ENCODE results near the gene NPR1. TPM values are rescaled to one million over a fixed set of nuclear protein-coding genes. Genes with fewer than 3 reads are reported as not detected.

The NPR1 gene
- total and polyA plus RNA-seq, 10 donors, result 0.83 to 5.1 (median 2.7) TPM

DNA sequence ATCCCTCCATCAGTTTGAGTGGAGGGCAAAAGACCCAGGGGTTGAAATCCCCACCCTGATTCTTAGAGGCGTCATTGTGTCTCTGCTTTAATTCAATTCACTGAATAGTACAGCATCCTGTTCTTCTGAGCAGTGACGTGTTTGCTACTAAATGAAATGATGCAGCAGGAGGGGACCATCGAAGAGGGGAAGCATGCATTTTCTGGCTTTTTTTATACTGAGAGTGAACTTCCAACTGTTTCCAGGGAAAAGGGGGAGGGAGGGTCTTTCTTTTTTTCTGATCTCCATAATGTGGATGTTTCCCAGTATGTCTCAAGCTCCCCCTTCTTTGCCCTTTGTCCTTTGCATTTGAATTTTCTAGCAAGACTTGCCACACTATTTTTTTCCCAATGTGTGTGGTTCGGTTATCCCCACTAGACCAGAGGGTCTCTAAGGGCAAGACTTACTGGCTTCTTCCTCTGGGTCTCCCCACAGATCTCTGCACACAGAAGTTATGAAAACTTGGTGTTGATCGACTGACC lies 52.0 kb downstream of the NPR1 start:
- Histone ChIP-seq H3K4me3 (no peak overlapping the region), H3K27ac (peak overlapping the region in 6 of 8 donors; percentile 38 to 97 (median 42)), H3K36me3 (peaks cover 0 to 10% (median 0%) of the 10 kb centered on the region in 6 donors), H3K9me3 (no peaks in the 10 kb centered on the region), H3K27me3 (replicated peaks in 1 of 7) (no peaks in the 10 kb centered on the region), H3K4me1 (peaks cover 13 to 65% (median 45%) of the 10 kb centered on the region in 6 donors)
- intact Hi-C loops (cut with DNase I; ENCODE audit: low total_unique reads), result no loop called here
- DNase-seq, result no peak
- WGBS, 5 donors, result 57 to 81% (median 65%) methylated on average over 5 of the region's 5 CpGs
- no peak for TF ChIP-seq CTCF (IDR thresholded peaks at IDR 0.05 in 8 of 11, conservative IDR thresholded peaks at IDR 0.05 in 3 of 11)
- TF ChIP-seq POLR2A (IDR thresholded peaks at IDR 0.05), result no peak
- TF ChIP-seq POLR2AphosphoS5 (IDR thresholded peaks at IDR 0.05), result no peak

GRCh38 chr1:153733970-153734369 lies 55.5 kb downstream of the NPR1 start:
- DNase-seq, result no peak
- TF ChIP-seq CTCF (IDR thresholded peaks at IDR 0.05 in 8 of 11, conservative IDR thresholded peaks at IDR 0.05 in 3 of 11), result no peak
- no peak for TF ChIP-seq POLR2A (IDR thresholded peaks at IDR 0.05)
- TF ChIP-seq POLR2AphosphoS5 (IDR thresholded peaks at IDR 0.05), result no peak
- intact Hi-C loops (cut with DNase I; ENCODE audit: low total_unique reads), result no loop called here
- Histone ChIP-seq H3K9me3 (no peaks in the 10 kb centered on the region), H3K36me3 (peaks cover 0 to 26% (median 2%) of the 10 kb centered on the region in 6 donors), H3K4me3 (no peak overlapping the region), H3K27ac (peak overlapping the region in 6 of 8 donors; percentile 67 to 86 (median 72)), H3K4me1 (peaks cover 11 to 61% (median 32%) of the 10 kb centered on the region in 6 donors), H3K27me3 (replicated peaks in 1 of 7) (no peaks in the 10 kb centered on the region)
- 75 to 85% (median 80%) methylated on average over 1 of the region's 1 CpG for WGBS, 5 donors

DNA sequence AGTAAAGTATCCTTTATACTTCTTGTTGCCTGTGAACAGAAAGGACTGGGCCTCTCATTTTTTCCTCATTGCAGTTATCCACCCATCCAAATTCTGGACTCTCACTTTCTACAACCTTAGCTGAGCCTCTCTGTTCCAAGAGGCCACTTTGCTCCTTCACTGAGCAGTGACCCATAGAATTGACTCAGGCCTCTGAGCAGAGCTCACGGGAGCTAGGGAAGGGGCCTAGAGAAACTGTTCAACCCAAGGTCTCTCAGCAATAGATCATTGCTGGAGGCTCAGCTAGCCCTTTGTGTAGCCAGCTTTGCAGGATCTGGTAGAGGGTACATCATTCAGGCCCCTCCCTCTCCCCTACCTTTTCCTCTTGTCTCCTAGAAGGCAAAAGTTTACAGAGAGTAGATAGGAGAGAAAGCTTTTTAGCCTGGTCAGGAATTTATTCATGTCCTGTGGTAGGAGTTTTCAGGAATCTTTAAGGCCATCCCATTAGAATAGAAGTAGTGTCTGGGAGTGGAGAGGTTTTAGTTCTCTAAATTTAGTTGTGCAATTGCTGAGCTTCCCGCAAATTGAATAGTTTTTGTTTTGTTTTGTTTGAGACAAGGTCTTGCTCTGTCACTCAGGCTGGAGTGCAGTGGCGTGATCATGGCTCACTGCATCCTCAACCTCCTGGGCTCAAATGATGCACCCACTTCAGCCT lies 56.1 kb downstream of the NPR1 start:
- Histone ChIP-seq H3K4me3 (peak overlapping the region in 1 of 8 donors; percentile 34), H3K4me1 (peaks cover 5 to 56% (median 26%) of the 10 kb centered on the region in 6 donors), H3K9me3 (no peaks in the 10 kb centered on the region), H3K27me3 (replicated peaks in 1 of 7) (no peaks in the 10 kb centered on the region), H3K36me3 (peaks cover 0 to 32% (median 7%) of the 10 kb centered on the region in 6 donors), H3K27ac (peak overlapping the region in 7 of 8 donors; percentile 23 to 86 (median 70))
- TF ChIP-seq POLR2A (IDR thresholded peaks at IDR 0.05) (no peak), POLR2AphosphoS5 (IDR thresholded peaks at IDR 0.05) (no peak), CTCF (IDR thresholded peaks at IDR 0.05 in 8 of 11, conservative IDR thresholded peaks at IDR 0.05 in 3 of 11) (no peak)
- intact Hi-C loops (cut with DNase I; ENCODE audit: low total_unique reads), result no loop called here
- WGBS, 5 donors, result 46 to 74% (median 51%) methylated on average over 3 of the region's 3 CpGs
- DNase-seq, result no peak

- intact Hi-C loops (cut with DNase I; ENCODE audit: low total_unique reads), result no loop called here
- TF ChIP-seq CTCF (IDR thresholded peaks at IDR 0.05 in 8 of 11, conservative IDR thresholded peaks at IDR 0.05 in 3 of 11) (no peak), POLR2A (IDR thresholded peaks at IDR 0.05) (no peak), POLR2AphosphoS5 (IDR thresholded peaks at IDR 0.05) (no peak)
- no peak for DNase-seq
- H3K27me3 ChIP-seq (replicated peaks in 1 of 7), result no peaks in the 10 kb centered on the region
- WGBS, 5 donors, result 88 to 97% (median 93%) methylated on average over 3 of the region's 3 CpGs
- peaks cover 0 to 37% (median 10%) of the 10 kb centered on the region in 6 donors for H3K36me3 ChIP-seq
- no peaks in the 10 kb centered on the region for H3K9me3 ChIP-seq
- peak overlapping the region in 1 of 8 donors; percentile 34 for H3K4me3 ChIP-seq
- H3K4me1 ChIP-seq, result peaks cover 3 to 50% (median 21%) of the 10 kb centered on the region in 6 donors
- peak overlapping the region in 7 of 8 donors; percentile 23 to 86 (median 70) for H3K27ac ChIP-seq
These were observed 56.6 kb downstream of the NPR1 start for GRCh38 chr1:153735090-153735420.
